Sigmoid colon (tissue), 4 donors: ENCODE results near the gene GDF9.
A peak's percentile ranks its signal among the peaks of the same experiment; 100 is the strongest.

Source experiments
- CTCF ChIP-seq, 4 experiments: fragments of 450-650 bp in 3 of 4; fragments of 200-600 bp in 1 of 4; IDR thresholded peaks; one replicate each; pipeline ENCODE4 v1.5.1; 2016 to 2019; ENCODE audit warnings: antibody characterized with exemption in 4 of 4, mild to moderate bottlenecking in 3 of 4, moderate library complexity in 2 of 4
- EP300 ChIP-seq, 4 donors: sonication (generic); formaldehyde crosslinking; IDR thresholded peaks; one replicate each; pipeline ENCODE4 v1.6.1; 2017; ENCODE audit warnings: antibody characterized with exemption in 4 of 4
- POLR2A ChIP-seq, 2 donors: fragments of 450-650 bp; IDR thresholded peaks; one replicate each; pipeline ENCODE4 v1.6.1; 2016; ENCODE audit warnings: antibody characterized with exemption in 2 of 2, mild to moderate bottlenecking in 2 of 2, moderate library complexity in 2 of 2
- POLR2AphosphoS5 ChIP-seq, 4 donors: sonication (generic); formaldehyde crosslinking; IDR thresholded peaks; one replicate each; pipeline ENCODE4 v1.6.1; 2017; ENCODE audit warnings: antibody characterized with exemption in 4 of 4

DNA sequence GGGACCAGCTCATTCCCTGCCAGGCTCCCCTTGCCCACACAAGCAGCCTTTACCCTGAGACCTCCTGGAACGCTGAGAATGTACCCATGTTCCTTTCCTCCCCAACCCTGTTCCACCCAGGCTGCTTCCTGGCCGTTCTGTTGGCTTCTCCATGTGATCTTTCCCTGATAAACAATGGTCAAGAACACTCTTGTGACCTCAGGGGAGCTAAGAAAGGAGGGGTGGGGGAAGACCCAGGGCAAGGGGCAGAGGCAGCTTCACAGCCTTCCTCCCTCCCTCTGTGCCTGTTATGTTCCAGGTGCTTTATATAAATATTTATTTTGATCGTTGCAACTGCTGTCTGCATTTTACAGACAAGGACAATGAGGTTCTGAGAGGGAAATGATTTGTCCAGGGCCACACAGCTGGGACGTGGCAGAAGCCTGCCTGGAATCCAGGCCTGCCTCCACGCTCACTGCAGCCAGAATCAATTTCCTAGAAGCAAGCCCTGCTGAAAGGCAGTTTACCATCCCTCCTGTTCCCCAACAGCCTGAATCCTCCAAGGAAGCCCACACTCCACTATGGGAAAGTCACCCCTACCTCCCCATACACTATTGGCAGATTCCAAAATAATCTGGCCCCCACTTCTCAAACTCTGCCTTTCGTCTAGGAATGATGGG is 39.7 kb downstream of the GDF9 start:
- no peak for TF ChIP-seq EP300 (IDR thresholded peaks at IDR 0.05)
- no peak for TF ChIP-seq CTCF (IDR thresholded peaks at IDR 0.05)
- TF ChIP-seq POLR2A (IDR thresholded peaks at IDR 0.05), result no peak
- peak in 1 of 4 donors; percentile 22 for TF ChIP-seq POLR2AphosphoS5 (IDR thresholded peaks at IDR 0.05)
